ENCODE measurements around the gene RXRA.

RXRA gene

GRCh38 chr9:134289241-134289875, 36.9 kb upstream of the RXRA start:
- no peaks in the 10 kb centered on the region for H4K20me1 ChIP-seq (ENCODE audit: low read depth, low read length)
- H3K36me3 ChIP-seq (ENCODE audit: low read length): no peaks in the 10 kb centered on the region
- TF ChIP-seq CTCF (IDR thresholded peaks at IDR 0.05; ENCODE audit: insufficient read depth, low read length, poor library complexity, severe bottlenecking): no peak
- no peak for TF ChIP-seq EZH2phosphoT487 (conservative IDR thresholded peaks at IDR 0.05; ENCODE audit: low read length)
- no peak overlapping the region for H2AFZ ChIP-seq (ENCODE audit: low read depth, low read length, severe bottlenecking)
- H3K4me2 ChIP-seq (ENCODE audit: low read depth, low read length, poor library complexity, severe bottlenecking): no peak overlapping the region
- no peak overlapping the region for H3K9ac ChIP-seq (ENCODE audit: low read length)
- no peaks in the 10 kb centered on the region for H3K9me3 ChIP-seq (ENCODE audit: insufficient read depth, low read length)
- H3K27me3 ChIP-seq (ENCODE audit: low read length): no peaks in the 10 kb centered on the region
- no peak overlapping the region for H3K27ac ChIP-seq (ENCODE audit: low read depth, low read length)
- no peaks in the 10 kb centered on the region for H3K9me2 ChIP-seq (replicated peaks; ENCODE audit: insufficient read depth, low read length)
- H3K4me3 ChIP-seq (ENCODE audit: insufficient read depth, low read length, poor library complexity, severe bottlenecking): no peak overlapping the region
- no peaks in the 10 kb centered on the region for H3F3A ChIP-seq (ENCODE audit: insufficient read depth)
- no peaks in the 10 kb centered on the region for H3K79me2 ChIP-seq (ENCODE audit: insufficient read depth, low read length)

GRCh38 chr9:134290603-134291451, 35.4 kb upstream of the RXRA start:
- no peaks in the 10 kb centered on the region for H3K9me3 ChIP-seq (ENCODE audit: insufficient read depth, low read length)
- H3K27ac ChIP-seq (ENCODE audit: low read depth, low read length): no peak overlapping the region
- H3K9ac ChIP-seq (ENCODE audit: low read length): no peak overlapping the region
- no peaks in the 10 kb centered on the region for H3K27me3 ChIP-seq (ENCODE audit: low read length)
- H3F3A ChIP-seq (ENCODE audit: insufficient read depth): no peaks in the 10 kb centered on the region
- H4K20me1 ChIP-seq (ENCODE audit: low read depth, low read length): no peaks in the 10 kb centered on the region
- no peak overlapping the region for H2AFZ ChIP-seq (ENCODE audit: low read depth, low read length, severe bottlenecking)
- TF ChIP-seq CTCF (IDR thresholded peaks at IDR 0.05; ENCODE audit: insufficient read depth, low read length, poor library complexity, severe bottlenecking): no peak
- H3K36me3 ChIP-seq (ENCODE audit: low read length): no peaks in the 10 kb centered on the region
- H3K4me3 ChIP-seq (ENCODE audit: insufficient read depth, low read length, poor library complexity, severe bottlenecking): no peak overlapping the region
- H3K9me2 ChIP-seq (replicated peaks; ENCODE audit: insufficient read depth, low read length): no peaks in the 10 kb centered on the region
- H3K4me2 ChIP-seq (ENCODE audit: low read depth, low read length, poor library complexity, severe bottlenecking): no peak overlapping the region
- H3K79me2 ChIP-seq (ENCODE audit: insufficient read depth, low read length): no peaks in the 10 kb centered on the region

- no peak overlapping the region for H2AFZ ChIP-seq (ENCODE audit: low read depth, low read length, severe bottlenecking)
- no peak overlapping the region for H3K4me3 ChIP-seq (ENCODE audit: insufficient read depth, low read length, poor library complexity, severe bottlenecking)
- H3K79me2 ChIP-seq (ENCODE audit: insufficient read depth, low read length): no peaks in the 10 kb centered on the region
- no peaks in the 10 kb centered on the region for H3K36me3 ChIP-seq (ENCODE audit: low read length)
- H3F3A ChIP-seq (ENCODE audit: insufficient read depth): no peaks in the 10 kb centered on the region
- no peak overlapping the region for H3K4me2 ChIP-seq (ENCODE audit: low read depth, low read length, poor library complexity, severe bottlenecking)
- no peaks in the 10 kb centered on the region for H3K9me2 ChIP-seq (replicated peaks; ENCODE audit: insufficient read depth, low read length)
- no peak overlapping the region for H3K9ac ChIP-seq (ENCODE audit: low read length)
- H3K27ac ChIP-seq (ENCODE audit: low read depth, low read length): no peak overlapping the region
- no peak for TF ChIP-seq EZH2phosphoT487 (conservative IDR thresholded peaks at IDR 0.05; ENCODE audit: low read length)
- no peak for TF ChIP-seq CTCF (IDR thresholded peaks at IDR 0.05; ENCODE audit: insufficient read depth, low read length, poor library complexity, severe bottlenecking)
- no peaks in the 10 kb centered on the region for H3K9me3 ChIP-seq (ENCODE audit: insufficient read depth, low read length)
- no peaks in the 10 kb centered on the region for H3K27me3 ChIP-seq (ENCODE audit: low read length)
- H4K20me1 ChIP-seq (ENCODE audit: low read depth, low read length): no peaks in the 10 kb centered on the region
Observed at GRCh38 chr9:134291452-134291881, 34.8 kb upstream of the RXRA start.

Data from SU-DHL-6 (cell line).